Fibroblast of skin of right biceps (primary cell): ENCODE results near the gene IPMK.
A peak's percentile ranks its signal among the peaks of the same experiment; 100 is the strongest.
"Not testable (repeated sequence)": the region's sequence is repeated elsewhere in the genome, so short reads cannot be mapped to it uniquely, and the experiment has no call there.

Experiments used
- DNase-seq: peaks from one replicate; pipeline ENCODE4 v3.0.0-alpha.2; 2013

Gene IPMK

DNA sequence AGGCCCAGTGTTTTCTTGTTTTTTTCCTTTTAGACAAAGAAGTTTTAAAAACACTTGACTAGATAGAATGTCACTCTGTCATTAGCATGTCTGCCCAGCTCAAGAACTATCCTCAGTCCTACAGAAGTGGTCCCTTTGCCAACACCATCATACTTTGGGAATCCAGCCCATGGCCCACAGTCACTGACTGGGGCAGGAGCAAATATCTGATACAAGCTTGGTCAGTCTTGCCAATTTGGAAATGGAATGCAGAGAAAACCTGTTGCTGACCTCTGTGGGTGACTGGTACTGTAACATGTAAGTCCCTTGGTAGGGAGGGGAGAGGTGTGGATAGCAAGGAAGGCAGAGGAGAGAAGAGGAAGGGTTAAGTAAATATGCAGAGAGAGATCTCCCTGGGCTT is 47.8 kb downstream of the IPMK start:
- peak; percentile 9 for DNase-seq

DNA sequence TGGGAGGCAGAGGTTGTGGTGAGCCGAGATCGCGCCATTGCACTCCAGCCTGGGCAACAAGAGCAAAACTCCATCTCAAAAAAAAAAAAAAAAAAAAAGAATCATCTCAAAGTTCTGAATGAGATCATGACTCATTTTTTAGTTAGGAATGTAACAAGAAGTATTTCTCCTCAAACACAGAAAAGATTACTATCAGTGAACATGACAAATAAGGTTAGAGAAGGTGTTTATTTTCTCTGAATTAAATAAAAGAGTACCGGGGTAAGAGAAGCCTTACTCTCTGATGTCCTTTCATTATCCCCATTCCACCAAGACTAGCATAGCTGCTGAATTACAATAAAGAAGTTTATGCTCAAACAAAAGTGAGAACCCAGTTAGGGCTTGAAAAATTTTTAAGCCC is 50.1 kb downstream of the IPMK start:
- DNase-seq, result peak; percentile 56

DNA sequence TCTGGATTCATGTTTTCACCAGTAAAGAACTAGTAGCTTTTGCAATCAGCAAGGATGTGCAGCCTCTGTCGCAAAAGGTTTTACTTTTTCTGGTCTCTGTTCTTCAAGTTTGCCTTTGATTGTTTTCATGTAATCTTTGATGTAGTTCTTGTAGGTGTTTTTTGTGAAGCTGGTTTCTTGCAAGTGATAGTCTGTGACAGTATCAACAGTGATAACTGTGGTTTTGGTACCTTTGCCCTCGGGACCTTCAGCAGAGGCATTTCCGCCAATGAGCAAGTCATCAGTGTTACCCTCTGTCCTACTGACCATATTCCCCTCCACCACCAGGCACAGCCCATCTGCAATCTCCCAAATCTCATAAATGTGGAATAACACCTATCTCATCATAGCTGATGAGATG is 55.1 kb downstream of the IPMK start:
- no peak for DNase-seq

DNA sequence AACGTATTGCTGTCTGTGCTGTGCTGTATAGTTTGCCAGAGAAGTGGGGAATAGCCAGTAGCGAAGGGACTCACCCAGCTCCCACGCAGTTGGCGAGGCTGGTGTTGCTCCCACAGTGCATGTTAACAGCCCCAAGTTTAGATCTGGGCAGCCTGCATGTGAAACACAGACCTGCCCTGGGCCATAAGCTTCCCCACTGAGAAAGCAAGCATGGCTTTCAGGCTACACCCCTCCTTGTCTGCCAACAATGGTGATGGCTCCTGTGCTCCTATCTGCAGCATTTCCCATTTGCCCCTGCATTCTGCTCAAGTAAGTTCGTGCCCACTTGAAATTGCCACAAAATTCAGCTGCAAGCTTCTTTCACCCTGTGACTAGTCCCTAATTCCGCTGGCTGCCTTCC is 57.5 kb downstream of the IPMK start:
- DNase-seq, result no peak

DNA sequence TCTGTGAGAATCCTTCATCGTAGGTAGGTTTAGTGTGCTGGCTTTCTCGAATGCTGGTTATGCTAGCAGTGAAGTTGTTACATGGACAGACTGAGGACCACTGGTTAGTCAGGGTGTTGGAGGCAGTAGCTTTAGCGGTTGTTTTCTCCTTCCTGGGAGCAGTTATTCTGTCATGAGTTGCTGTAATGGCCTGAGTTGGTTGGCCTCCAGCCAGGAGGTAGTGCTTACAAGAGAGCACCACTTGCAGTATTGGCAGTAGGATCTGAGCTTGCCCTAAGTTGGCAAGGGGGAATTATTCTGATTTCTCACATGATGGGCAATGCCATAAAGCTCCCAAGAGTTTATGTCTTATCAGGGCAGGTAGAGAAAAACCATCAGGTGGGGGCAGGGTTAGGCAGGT is 58.0 kb downstream of the IPMK start:
- peak; percentile 5 for DNase-seq

DNA sequence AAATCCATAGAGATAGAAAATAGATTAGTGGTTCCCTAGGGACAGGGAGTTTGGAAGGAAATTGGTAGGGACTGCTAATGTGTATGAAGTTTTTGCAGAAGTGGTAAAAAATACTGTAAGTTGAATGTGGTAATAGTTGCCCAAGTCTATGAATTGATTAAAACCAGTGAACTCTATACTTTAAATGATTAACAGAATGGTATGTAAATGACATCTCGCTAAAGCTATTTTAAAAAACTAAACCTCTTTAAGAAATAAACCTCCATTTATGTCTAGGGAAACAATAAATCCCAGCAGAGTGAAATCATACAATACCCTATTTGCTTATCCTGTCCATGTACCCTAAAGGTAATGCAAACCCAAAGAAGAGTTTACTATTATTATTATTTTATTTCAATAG is 61.4 kb downstream of the IPMK start:
- DNase-seq, result no peak

DNA sequence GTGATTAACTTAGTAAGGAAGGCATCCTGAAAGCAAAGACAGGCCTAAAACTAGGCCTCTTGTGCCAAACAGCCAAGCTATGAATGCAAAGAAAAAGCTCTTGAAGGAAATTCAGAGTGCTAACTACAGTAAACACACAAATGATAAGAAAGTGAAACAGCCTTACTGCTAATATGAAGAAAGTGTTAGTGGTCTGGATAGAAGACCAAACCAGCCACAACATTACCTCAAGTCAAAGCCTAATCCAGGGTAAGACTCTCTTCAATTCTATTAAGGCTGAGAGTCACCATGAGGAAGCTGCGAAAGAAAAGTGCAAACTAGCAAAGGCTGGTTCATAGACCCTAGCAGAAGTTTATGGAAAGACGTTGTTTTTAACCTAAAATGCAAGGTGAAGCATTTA is 66.0 kb downstream of the IPMK start:
- no peak for DNase-seq

DNA sequence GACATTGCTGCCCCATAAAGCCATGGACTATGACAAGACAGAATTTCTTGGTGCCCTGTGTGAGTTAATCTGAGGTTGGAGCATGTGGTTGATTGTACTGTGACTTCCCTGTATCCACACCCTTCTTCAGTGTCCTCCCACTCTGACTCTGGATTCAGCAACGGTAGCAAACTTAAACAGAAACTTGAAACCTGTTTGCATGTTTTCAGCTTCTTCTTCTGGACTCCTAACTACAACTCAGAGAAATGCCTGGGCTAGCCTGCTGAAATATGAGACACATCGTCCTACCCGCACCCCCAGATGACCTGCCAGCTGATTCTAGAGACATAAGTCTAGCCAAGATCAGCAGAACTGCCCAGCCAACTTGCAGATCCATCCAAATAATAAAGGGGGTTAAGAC is 78.4 kb downstream of the IPMK start:
- DNase-seq, result peak; percentile 10

DNA sequence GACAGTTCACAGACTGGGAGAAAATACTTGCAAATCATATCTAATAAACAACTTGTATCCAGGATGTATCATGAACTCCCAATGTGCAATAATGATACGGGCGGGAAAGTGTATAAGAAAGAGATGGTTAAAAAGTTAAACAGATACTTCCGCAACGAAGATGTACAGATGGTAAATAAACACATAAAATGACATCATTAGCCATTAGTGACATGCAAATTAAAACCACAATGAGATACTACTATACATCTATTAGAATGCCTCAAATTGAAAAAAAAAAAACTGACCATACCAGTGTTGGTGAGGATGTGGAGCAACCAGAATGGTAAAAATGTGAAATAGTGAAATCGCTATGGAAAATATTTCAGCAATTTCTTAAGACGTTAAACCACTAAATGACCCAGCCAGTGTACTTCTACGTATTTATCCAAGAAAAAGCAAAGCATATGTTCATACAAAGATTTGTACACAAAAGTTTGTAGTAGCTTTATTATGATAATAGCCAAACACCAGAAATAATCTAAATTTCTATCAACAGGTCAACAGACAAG is 83.5 kb downstream of the IPMK start:
- DNase-seq, result no peak

DNA sequence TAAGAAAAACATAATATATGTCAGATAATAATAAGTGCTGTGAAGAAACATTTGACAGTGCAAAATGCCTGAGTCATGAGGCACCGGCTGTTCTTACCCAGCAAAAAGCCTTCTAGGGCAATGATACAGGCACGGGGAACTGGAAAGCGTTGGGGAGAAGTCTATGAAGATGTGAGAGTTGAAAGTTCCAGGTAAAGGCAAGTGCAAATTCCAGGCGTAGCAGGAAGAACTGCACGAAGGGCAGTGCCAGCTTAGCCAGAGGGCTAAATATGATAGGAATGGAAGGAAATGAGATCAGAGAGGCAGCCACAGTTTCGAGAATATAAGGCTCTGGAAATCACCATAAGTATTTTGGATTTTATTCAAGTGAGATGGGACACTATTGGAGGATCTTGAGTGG is 87.0 kb downstream of the IPMK start:
- DNase-seq, result no peak

DNA sequence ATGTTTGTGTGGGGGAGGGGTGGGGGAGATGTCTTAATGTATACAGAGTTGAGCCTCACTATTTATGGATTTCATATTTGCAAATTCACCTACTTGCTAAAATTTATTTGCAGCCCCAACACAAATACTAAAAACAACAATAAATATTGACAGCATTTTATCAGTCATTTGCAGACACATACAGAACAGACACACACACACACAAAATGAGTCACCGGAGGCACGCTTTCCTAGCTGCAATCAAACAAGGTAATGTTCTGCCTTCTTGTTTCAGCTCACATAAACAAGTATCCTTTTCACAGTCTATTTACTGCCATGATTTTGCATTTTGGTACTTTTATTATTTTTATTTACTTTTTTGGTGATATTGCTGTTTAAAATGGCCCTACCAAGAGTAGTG is 88.5 kb downstream of the IPMK start:
- no peak for DNase-seq

DNA sequence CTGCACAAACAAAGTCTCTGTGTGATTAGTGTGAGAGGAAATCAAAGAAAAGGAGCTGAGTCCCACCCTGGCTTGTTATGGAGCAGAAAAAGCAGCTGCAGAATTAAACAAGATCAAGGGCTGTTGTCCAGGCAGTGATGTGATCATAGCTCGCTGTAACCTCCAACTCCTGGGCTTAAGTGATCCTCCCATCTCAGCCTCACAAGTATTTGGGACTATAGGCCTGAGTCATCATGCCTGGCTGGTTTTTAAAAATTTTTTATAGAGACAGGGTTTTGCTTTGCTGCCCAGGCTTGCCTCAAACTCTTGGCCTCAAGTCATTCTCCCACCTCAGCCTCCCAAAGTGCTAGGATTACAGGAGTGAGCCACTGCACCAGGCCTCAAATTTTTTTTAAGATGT is 88.9 kb downstream of the IPMK start:
- peak; percentile 23 for DNase-seq

DNA sequence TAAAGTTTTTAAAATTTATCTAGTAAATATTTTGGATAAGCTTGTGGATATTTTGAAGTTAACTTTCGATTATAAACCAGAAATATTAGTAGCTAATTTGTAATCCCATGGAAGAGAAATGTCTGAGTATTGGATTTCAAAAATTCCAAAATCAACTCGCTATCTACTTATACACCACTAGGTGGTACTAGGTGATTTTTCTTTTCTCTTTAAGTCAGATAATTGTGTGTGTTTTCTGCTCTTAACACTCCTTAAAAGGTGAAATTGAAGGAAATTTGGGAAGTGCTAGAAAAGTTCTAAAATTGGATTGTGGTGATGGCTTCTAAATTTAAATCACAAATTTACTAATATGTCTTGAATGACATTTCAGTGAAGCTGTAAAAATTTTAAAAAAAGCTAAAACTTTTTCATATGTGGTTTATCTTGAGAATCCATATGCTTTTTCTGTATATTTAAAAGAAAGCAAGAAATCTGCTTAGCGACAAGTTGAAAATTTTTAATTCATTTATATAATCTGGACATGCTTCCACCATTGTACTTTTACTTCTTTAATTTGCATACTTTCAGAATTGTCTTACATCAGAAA is 90.2 kb downstream of the IPMK start:
- DNase-seq, result peak; percentile 28

DNA sequence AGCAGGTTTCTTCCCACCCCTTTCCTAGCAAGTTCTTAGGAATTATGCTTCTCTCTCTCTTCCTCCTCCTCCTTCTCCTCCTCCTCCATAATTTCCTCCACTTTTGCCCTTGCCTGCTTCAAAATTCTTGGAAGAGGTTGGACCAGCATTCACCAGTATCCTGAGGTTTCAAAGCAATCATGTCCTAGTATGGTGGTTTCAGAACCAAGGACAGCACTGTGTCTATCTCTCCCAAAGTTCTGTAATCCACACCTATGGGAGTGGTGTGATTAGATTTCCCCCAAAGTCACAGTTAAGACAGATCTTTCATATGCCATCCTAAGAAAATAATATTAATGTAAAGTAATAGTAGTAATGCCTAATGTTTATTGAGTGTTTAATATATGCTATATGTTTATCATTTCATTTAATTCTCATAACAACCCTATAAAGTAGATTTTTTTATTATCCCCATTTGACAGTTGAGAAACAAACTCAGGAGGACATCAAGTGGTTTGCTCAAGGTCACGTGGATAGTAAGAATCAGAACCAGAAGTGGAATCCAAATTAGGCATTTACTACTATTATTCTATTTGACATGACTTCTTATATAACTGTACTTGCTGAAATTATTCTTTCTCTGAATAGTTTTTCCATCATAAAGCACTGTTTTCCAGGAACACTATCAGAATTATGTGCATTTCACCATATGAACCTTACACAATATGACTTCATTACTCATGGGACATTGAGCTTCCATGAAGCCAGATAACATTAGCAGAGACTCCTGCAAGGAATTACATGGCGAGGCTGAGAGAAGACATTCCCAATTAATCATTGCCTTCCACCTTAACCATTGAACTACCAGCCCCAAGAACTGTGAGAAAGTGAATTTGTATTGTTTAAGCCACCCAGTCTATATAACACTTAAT is 91.4 kb downstream of the IPMK start:
- peak; percentile 34 for DNase-seq

DNA sequence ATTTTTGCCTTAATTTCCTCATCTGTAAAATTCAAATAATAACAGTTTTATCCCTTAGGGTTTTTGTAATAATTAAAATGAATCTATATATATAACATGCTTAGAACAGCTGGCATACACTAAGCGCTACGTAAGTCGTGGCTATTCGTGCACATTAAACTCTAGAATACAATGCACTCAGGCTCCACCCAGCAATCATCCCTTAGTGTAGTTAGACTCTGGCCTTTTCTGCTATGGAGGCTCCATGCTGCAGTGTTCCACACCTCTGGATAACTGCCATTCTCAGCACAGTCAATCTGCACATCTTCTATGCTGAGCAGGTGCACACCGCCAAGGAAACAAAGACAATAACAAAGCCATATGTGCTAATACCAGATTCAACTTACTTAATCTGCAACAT is 92.9 kb downstream of the IPMK start:
- DNase-seq, result no peak

DNA sequence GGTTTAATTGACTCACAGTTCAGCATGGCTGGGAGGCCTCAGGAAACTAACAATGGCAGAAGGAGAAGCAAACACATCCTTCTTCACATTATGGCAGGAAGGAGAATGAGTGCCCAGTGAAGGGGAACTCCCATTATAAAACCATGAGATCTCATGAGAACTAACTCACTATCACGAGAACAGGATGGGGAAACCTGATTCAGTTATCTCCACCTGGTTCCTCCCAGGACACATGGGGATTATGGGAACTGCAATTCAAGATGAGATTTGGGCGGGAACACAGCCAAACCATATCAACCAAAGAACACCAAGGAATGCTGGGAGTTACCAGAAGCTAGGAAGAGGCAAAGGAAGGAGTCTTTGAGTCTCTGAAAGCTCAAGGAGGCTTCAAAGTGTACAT is 94.3 kb downstream of the IPMK start:
- no peak for DNase-seq

DNA sequence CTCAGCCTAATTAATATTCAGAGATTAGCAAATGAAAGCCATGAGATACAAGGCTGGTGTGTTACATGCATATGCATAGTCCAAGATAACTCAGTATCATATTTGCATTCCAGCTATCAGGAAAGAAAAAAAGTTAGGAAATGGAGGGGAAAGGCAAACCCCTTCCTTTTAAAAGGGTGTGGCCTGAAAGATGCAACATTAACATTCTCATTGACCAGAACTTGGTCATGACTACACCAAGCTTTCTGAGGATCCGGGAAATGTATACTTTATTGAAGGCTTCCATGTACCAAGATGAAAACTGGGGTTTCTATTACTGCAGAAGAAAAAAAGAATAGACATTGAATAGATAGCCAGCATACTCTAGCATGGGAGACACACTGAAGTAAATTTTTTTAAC is 96.5 kb downstream of the IPMK start:
- no peak for DNase-seq

DNA sequence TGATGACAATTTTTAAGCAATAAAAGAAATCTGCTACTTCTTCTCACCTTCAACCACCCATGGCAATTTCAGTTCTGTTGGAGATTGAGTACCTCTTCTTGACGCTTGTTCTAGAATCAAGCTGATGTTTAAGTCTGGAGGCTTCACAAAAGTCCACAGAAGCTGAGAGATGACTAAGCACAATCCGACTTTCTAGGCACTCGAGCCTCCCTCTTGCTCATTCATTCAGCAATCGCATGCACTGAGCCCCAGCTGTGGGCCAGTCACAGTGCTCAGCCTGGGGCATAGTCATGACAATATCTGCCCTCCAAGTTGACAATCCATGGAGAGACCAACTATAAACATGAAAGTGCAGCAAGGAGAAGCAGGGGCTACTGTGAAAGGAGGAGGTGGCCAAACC is 103.2 kb downstream of the IPMK start:
- no peak for DNase-seq

DNA sequence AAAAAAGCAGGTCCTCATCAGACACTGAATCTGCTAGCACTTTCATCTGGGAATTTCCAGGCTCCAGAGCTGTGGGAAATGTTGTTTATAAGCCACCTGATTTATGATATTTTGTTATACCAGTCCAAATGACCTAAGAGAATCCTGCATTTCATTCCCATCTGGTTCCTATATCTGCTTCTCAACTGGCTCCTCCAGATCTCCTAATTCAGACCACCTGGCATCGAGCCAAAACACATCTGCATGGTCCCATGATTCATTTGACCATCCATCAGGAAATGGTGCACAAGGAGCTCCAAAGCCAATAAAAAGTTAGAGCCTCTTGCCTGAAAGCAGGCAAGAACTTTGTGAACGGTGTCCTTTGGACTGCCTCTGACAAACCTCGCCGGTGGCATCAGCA is 108.9 kb downstream of the IPMK start:
- peak; percentile 85 for DNase-seq

DNA sequence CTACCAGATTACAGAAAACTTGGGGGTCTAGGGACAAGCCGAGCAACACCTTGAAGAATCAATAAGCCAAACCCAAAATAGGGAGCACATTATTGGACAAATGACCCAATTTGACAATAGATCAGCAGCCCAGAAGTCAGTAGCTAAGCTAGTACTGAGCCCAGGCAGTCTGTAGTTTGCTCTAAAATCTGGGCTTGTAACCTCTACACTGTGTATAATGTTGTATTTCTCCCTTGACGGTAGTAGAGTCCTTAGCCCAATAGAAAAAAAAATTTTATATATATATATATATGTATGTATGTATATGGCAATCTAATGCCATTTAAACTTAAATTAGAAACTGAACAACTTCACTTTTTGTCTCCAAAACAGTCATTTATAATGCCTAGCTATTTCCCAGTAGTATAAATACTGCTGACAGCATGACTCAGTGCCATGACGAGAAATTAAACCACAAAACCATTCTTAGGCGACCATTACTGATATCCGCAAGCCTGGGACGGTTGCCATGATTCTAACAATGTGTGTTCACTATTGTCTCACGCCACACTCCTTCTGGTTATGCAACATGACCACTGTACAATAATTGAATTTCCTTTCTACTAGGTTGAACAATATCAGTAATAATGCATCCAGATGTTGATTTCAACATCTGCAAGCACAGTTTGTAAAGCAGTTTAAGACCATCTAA is 110.5 kb downstream of the IPMK start:
- peak; percentile 99 for DNase-seq

DNA sequence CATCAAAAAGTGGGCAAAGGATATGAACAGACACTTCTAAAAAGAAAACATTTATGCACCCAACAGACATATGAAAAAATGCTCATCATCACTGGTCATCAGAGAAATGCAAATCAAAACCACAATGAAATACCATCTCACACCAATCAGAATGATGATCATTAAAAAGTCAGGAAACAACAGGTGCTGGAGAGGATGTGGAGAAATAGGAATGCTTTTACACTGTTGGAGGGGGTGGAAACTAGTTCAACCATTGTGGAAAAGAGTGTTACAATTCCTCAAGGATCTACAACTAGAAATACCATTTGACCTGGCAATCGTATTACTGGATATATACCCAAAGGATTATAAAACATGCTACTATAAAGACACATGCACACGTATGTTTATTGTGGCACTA is 111.8 kb downstream of the IPMK start:
- not testable (repeated sequence) for DNase-seq

DNA sequence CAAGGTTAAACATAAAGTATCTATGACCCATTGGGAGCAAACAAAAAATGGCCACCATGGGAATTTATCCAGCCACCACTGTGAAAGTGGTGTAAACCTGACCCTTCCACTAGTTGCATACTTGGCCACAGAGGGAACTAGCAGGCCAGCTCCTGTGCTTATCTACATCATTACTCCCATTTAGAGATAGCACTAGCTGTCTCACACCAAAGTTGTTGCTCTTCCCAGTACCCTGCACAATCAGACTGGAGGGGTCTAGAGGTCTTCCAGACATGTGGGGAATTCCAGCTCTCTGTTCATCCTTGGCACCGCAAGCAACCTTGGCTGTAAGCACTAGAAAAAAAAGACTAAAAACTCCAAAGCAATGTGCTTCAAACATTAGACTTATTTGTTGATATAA is 113.9 kb downstream of the IPMK start:
- no peak for DNase-seq

DNA sequence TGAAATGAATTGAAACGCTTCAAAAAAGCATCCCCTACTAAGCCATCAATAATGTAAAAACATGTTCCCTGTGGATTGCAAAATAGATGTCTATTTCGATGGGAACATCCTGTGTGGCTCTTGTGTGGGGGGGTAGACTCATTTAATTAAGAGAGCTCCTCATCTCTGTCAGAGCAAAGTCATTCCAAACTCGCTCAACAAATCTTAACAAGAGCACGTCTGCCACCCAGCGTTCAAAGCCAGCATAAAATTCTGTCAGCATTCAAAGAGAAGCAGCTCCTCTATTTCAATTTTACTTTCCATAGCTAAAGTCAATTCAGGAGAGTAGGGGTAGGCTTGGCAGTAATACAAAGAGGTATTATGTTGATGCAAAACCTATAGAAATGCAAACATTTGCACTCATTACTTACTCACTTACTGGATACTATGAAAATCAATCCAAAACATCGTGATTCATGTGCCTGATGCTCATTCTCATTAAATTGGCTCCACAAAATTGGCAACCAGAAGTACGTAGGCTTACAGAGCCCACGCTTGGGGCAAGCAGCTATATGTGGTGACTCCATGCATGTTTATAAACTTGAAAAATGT is 114.9 kb downstream of the IPMK start:
- DNase-seq, result peak; percentile 71
